NCI-H2171 treated with DMSO at 0.1 percent for 48 hours (cell line): ENCODE results near the gene GPI.

Source experiments
- DNase-seq: peaks from one replicate; lab custom pipeline; 2025; lab: John Stamatoyannopoulos, UW

The GPI gene

DNA sequence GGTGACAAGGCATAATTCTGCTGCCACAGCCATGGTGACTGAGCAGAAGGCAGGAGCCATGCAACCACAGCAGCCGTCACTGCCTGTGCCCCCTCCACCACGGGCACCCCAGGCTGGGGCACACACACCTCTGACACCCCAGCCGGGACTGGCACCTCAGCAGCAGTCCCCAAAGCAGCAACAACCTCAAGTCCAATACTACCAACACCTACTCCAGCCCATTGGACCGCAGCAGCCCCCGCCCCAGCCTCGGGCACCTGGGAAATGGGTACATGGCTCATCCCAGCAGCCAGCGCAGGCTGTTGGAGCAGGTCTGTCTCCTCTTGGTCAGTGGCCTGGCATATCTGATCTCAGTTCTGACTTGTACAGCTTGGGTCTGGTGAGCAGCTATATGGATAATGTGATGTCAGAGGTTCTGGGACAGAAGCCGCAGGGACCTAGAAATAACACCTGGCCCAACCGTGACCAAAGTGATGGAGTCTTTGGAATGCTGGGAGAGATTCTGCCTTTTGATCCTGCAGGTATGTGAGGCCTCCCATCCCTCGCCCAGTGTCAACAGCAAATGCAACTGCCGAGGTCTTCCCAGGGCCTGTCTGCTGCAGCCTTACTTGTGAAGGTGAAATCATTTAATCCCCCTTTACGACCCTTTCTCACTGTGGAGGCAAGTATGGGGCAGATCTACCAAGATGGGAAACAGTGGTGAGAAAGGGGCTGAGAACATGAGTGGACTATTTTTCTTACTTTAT lies 22.9 kb upstream of the GPI start:
- DNase-seq = no peak

DNA sequence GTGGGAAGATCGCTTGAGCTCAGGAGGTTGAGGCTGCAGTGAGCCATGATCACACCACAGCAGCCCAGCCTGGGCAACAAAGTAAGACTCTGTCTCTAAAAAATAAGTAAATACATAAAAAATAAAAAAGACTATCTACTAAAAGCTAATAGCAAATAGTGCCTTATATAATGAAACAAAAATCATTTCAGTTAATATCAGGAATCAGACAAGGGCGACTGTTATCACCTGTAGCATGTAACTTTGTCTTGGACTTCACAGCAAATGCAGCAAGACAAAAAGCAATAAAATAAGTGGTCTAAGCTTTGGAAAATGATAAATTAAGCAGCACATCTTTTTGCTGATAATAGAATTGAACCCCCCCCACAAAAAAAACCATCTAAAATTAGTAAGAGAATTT lies 21.2 kb upstream of the GPI start:
- DNase-seq = no peak

DNA sequence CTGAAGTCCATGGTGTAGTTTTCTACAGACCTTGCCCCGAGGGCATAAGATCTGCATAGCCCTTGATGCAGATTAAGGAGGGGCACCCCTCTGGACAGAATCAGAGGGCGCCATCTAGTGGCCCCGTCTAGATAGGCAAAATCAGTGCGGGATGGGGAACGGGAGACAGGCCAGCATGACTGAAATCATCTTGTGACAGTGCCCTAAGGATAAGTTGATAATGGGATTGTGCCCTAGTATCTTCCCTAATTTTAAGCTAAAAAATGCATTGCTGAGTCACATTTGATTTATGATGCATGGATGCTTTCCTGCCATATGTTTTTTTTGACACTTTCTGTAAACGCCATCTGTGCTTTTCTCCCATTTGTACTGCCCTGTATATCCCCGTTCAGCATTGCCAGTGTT lies 19.0 kb upstream of the GPI start:
- peak; percentile 84 for DNase-seq

DNA sequence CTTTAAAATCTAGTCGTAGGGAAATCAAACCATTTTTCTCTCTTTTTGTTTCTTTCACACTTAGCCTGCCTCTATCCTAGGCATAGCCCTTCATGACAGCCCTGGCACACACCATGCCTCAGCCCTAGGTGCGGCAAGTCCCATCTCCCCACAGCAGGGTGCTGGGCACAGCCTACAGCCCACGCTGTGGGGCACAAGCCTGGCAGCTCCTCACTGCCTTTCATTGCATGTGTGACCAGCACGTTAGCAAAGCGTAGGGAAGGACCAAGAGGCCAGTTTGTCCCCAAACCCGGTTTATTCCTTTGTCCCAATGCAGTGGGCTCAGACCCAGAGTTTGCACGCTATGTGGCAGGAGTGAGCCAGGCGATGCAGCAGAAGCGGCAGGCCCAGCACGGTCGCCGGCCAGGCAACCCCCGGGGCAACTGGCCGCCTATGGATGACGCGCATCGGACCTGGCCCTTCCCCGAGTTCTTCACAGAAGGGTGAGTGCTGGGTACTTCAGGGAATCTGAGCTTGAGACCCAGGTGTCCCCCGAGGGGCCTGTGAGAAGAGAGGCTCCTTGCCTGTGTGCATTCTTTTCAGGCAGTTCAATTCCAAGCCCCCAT lies 17.3 kb upstream of the GPI start:
- no peak for DNase-seq

DNA sequence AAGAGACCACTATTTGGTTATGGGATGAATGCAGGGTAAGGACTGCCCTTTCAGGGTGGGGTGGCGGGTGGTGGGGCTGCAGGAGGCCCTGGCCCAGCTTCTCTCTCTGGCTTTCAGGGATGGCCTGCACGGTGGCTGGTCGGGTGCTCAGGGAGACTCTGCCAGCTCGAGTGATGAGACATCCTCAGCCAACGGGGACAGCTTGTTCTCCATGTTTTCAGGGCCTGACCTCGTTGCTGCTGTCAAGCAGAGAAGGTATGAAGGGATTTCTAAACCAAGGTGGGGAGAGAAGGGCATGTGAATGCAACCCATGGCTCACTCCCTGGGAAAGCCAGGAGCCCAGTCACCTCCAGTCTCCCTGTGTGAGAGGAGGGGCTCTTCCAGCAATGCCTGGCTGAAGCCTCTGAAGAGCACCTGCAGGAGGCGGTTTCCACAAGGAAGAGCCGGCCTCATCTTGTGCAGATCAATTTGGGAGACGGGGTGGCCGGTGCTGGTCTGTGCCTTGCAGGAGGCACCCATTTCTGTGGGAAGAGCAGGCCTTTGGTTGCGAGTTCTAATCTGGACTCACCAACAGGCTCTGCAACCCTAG lies 16.0 kb upstream of the GPI start:
- no peak for DNase-seq

DNA sequence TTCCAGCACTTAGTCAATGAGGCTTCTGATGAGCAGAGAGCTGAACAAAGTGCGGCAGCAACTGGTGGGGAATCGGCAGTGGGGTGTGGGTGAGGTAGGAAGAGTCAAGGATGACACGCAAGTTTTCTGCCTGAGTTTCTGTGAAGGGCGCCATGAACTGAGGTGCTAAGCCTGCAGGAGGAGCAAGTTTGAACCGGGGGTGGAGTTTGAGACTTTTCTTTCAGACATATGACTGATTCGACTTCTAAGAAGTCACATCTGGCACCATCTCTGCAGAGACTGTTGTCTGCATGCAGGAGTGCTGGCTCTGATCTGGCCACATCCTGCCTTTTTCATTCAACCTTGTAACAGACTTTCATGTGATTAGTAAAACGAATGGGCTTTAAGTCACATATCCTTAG lies 14.8 kb upstream of the GPI start:
- no peak for DNase-seq

DNA sequence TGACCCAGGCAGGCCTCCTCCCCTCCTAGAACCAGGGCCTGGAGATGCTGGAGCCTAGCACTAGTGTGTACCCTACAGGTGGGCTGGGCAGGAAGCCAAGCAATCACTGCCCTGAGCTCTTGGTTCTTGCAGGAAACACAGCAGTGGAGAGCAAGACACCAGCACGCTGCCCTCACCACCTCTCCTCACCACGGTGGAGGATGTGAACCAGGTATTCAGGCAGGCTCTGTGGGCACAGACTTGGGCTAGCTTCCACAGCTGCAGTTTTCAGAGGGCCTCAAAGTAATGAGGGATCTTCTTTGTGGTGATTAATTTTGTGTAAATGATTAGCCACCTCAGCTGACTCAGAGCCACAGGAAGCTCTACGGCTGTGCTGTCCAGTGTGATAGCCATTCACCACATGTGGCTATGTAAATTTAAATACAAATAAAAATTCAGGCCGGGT lies 13.6 kb upstream of the GPI start:
- no peak for DNase-seq

DNA sequence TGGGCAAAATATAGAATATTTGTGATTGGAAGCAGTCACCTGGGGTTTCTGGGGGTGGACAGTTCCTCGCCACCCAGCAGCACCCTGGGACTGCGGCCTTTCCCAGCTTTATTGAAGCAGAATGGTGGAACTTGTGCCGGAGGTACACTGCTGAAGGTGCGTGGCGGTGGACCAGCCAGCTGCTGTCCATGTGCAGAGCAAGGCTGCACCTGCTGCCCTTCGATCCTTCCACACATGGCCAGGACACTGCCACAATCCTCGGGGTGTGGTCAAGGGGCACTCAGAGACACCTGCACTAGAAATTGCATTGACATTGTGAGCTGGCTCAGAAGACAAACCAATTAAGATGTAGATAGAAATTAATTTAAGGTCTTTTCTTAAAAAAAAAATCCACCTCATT lies 11.4 kb upstream of the GPI start:
- DNase-seq = no peak

DNA sequence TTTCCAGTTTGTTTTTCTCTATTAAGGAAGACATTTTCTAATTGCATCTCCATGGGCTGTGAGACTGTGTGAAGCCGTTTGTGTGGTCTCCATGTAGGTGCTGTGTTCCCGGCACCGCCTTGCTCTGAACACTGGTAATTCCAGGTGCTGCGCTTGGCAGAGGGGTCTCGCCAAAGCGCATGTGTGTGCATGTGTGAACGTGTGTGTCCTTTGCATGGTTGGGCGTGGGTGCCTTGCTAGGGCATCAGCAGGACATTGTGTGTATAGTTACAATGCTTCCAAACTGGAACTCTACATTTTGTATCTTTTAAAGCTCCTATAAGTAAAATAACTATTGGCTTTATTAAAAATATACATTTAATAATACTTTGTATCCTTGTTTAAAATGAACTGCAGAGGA lies 9.8 kb upstream of the GPI start:
- no peak for DNase-seq

DNA sequence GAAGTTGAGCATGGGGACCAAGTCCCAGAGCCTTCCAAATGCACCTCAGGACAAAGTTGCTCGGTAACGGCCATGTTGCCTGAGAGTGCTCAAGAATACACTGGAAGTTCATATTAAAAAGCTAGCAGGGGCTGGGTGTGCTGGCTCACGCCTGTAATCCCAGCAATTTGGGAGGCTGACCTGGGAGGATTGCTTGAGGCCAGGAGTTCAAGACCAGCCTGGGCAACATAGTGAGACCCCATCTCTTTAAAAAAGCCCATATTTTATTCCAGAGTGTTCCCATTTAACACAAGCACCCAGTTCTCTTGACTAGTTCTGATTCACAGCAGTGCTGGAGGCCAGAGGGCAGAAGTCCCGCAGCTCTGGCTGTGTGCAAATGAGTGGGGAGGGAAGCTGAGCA lies 8.1 kb upstream of the GPI start:
- no peak for DNase-seq

DNA sequence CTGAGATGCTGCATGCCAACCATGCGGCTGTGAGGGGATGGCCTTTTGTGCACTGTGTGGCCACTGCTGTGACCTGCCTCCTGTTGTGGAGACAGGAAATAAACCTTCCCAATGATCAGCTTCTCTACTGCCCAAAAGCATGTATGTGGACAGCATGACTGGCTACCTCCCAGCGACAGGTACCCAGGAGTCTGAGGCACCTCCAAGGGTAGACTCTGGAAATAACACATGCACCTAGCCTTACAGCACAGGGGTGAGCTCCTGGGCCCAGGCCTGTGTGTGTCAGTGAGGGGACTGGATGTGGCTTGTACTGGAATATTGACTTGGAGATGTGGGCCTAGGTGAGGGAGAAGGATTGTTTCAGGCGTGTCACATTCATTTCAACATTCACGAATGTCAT lies 7.6 kb upstream of the GPI start:
- DNase-seq = no peak

DNA sequence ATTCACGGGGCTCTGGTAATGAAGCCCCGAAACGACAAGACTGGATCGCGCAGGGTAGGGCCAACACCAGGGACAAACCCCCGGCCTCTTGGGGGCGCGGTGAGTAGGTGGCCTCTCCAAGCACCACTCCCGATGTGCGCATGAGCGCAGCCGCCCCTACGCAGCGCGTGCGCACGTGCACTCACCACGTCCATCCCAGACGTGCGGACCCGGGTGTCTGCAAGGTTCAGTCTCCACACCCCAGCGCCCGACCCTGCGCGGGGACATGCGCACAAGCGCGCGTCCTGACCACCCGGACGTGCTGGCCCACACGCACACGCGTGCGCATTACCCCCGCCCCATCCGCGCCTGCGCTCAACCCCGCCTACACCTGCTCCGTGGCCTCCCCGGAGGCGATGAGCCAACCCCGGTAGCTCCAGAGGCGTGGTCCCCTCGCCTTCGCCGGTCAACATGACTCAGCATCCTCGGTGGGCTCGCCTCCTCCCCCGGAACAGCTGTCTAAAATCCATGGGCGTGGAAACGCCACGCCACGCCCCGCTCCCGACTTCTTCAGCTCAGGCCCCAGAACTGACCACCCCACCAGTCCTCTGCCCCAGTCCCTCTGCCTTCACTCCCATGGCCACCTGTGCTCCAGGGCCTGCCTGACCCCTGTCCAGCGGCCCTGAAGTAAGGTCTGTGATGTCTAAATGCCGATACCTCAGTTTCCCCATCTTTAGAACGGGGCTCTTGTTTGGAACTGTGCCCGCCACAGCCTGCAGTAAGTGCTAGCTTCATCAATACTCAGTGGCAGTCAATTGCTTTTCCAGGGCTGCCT lies 5.6 kb upstream of the GPI start:
- peak; percentile 96 for DNase-seq

DNA sequence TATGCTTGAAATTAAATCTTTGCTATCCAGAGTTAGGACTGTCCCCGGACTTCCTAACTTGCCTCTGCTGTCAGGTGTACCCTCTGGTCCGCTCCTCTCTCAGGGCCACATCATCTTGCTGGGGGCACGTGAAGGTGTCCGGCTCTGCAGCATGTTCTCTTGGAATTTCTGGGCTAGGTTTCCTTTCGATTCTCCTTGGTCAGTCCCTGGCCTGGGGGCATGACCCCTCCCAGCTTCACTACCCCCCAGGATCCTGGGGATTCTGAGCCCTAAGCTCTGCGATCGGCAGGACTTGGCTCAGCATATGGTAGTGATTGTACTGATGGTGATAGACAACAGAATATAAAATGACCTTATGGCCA lies 5.1 kb upstream of the GPI start:
- no peak for DNase-seq

DNA sequence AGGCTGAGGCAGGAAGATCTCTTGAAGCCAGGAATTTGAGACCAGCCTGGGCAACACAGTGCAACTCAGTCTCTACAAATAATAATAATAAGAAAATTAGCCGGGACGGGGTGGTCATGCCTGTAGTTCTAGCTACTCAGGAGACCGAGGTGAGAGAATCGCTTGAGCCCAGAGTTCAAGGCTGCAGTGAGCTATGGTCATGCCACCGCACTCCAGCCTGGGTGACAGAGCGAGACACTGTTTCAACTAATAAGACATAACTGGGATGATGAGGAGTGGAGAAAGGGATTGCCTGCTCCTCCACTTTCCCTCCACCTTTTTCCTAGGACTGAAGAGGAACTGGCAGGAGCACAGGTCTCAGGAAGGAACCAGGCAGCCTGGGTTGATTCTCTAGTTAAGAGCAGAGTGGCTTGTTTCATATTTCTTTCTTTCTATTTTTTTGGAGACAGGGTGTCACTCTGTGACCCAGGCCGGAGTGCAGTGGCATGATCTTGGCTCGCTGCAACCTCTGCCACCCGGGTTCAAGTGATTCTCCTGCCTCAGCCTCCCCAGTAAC lies 4.6 kb upstream of the GPI start:
- no peak for DNase-seq

DNA sequence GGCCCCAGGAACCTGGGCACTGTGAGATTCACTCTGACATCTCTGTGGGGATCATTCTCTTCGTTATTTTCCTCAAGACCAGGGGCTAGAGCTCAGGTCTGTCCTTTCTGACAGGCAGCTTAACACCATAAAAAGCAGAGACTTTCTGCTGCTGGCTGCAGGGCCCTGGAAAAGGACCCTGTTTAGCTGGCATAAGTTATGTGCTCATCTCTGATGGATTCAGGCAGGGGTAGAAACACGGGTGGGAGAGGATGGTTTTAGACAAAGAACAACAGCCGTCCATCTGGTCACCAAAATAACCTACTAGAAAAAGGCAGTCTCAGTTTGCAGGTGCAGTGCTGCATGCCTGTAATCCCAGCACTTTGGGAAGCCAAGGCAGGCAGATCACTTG lies 2.3 kb upstream of the GPI start:
- DNase-seq = no peak

DNA sequence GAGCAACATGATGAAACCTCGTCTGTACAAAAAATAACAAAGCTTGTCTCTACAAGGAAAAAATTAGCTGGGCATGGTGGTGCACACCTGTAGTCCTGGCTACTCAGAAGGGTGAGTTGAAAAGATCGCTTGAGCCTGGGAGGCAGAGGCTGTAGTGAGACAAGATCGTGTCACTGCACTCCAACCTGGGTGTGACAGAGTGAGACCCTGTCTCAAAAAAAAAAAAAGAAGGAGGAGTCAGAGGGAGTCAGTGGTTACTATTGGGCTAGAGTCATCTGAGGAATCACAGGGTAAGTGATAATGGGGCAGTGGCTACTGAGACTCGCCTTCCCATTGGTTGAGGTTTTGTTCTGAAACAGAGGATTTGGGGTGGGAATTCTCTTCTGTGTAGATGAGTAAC lies 1.9 kb upstream of the GPI start:
- DNase-seq = peak; percentile 9

DNA sequence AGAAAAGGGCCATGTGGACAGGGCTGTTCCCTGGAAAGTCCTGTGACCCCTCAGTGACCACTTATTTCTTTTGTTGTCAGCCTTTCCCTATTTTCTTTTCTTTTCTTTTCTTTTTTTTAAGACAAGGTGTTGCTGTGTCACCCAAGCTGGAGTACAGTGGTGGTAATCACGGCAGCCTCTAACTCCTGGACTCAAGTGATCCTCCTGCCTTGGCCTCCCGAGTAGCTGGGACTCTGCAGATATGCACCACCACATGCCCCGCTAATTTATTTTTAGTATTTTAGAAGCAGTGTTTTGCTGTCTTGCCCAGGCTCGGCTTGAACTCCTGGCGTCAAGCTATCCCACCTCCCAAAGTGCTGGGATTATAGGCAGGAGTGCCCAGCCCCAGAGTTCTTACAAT lies 1.1 kb upstream of the GPI start:
- DNase-seq = no peak

DNA sequence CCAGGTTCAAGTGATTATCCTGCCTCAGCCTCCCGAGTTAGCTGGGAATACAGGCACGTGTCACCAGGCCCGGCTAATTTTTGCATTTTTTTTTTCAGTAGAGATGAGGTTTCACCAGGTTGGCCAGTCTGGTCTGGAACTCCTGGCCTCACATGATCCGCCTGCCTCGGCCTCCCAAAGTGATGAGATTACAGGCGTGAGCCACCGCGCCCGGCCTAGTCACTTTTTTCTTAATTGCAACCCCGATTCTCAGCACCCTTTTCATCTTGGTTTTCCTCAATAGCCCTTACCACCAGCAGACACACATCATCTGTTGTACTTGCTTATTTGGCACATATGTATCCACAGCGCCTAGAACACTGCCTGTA lies 550 bp upstream of the GPI start:
- DNase-seq = no peak

DNA sequence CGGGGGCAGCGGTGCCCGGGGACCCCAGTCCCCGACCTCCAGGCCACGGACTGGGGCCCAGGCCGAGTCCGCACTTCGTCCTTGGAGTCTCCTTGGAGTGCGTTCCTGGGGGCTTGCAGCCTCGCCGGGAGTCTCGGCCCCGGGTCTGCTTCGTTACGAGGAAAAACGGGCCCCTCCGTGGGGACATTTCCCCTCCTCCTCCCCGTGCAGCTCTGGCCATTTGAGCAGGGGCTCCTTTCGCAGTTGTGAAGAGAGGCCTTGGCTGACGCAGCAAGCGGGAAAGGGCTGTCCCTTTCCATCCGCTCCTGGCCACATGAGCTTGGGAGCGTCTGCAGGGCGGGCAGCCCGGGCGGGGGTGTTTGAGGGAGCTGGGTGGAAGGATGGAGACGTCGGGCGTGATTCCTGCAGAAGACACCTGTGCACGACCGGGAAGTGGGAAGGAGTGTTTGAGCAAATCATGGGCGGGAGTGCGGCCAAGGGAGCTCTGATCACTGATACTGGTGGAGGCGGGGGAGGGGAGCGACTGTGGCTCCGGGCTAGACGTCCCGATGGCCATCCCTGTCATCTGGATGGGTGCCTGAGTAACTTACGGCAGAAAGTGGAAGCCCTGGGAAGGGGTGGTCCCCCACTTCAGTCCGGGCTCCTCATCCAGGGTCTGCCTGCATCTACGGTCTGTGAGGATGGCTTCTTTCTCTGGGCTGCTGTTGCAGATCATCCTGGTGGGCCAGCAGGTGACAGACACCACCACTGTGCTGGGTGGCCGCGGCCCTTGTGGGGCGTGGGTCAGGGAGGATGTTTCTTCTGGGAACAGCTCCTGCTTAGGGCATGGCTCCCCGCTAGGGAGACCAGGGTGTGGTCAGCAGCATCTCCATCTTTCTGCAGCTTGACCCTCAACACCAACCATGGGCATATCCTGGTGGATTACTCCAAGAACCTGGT lies 736 bp downstream of the GPI start:
- peak; percentile 7 for DNase-seq

DNA sequence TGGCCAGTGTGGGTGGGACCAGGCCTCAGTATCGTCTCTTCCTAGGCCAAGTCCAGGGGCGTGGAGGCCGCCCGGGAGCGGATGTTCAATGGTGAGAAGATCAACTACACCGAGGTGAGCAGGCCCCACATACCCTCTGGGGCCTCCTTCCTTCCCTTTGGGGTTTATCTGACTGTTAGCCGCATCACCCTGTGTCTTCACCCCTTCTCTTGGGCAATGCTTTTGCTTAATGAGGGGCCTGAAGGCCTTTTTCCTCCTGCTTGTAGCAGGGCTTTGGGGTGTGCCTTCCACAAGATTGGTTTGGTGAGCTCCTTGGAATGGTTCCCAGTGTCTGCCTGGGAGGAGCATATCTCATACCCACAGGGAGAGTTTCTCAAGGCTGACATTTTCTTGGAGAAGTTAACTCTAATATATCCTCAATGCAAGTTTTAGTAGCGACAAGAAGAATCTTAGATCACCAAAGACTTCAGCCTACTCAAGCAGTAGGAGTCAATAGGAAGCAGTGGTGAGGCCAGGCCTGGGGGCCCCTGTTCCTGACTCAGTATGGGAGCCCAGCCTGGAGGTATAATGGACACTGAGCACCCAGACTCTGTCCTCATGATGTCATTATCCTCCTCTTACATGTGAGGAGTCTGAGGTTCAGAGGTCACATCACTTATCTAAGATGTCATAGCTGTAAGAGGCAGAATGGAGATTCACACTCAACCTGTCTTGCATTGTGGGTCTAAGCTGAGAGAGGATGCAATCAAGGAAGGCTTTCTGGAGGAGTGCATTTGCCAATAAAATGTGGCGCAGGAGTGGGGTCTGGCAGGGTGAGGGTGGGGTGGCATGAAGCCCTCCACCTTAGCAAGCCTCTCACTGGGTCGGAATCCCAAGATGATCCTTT lies 2.0 kb downstream of the GPI start:
- no peak for DNase-seq

DNA sequence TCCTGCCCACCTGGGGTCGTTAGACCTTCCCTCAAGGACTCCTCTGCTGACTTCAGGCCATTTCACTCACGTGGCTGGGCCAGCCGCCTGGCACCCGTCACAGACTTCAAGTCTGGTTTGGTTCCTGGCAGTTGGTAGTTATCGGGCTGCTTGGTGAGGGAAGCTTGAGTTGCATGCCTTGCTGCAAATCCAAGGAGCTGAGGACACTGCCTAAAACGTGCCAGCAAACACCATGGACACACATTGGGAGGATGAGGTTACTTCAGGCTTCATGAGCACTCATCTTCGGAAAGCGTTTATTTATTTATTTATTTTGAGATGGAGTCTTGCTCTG lies 2.6 kb downstream of the GPI start:
- no peak for DNase-seq
